ENCODE data around the gene PATZ1. TPM values are rescaled to one million over a fixed set of nuclear protein-coding genes. Genes with fewer than 3 reads are reported as not detected.
A peak's percentile ranks its signal among the peaks of the same experiment; 100 is the strongest.

The PATZ1 gene
- total and polyA plus RNA-seq, 2 experiments from 2014 or later, result 23.8 to 25.1 TPM

GRCh38 chr22:31347251-31348008 is 1.3 kb upstream of the PATZ1 start:
- Histone ChIP-seq H3K27me3 (no peaks in the 10 kb centered on the region), H3K4me3 (peak overlapping the region; percentile 20), H3K9me3 (ENCODE audit: low read depth) (no peaks in the 10 kb centered on the region), H3K4me2 (peak overlapping the region; percentile 93), H3K27ac (peak overlapping the region; percentile 94), H3K79me2 (peaks cover 45% of the 10 kb centered on the region), H3K9me2 (replicated peaks; ENCODE audit: insufficient read depth) (no peaks in the 10 kb centered on the region), H2AFZ (peak overlapping the region; percentile 74), H3K4me1 (ENCODE audit: insufficient read depth) (peaks cover 37% of the 10 kb centered on the region), H4K20me1 (ENCODE audit: insufficient read depth, poor library complexity, severe bottlenecking) (peaks cover 31% of the 10 kb centered on the region), H3K36me3 (replicated peaks; ENCODE audit: insufficient read depth, low read depth) (no peaks in the 10 kb centered on the region)
- peak; percentile 85 for DNase-seq (ENCODE audit: low spot score)
- 1% methylated on average over 48 of the region's 50 CpGs for WGBS (ENCODE audit: low lambda C conversion rate, missing lambda C conversion rate)
- TF ChIP-seq, protein P1, sequence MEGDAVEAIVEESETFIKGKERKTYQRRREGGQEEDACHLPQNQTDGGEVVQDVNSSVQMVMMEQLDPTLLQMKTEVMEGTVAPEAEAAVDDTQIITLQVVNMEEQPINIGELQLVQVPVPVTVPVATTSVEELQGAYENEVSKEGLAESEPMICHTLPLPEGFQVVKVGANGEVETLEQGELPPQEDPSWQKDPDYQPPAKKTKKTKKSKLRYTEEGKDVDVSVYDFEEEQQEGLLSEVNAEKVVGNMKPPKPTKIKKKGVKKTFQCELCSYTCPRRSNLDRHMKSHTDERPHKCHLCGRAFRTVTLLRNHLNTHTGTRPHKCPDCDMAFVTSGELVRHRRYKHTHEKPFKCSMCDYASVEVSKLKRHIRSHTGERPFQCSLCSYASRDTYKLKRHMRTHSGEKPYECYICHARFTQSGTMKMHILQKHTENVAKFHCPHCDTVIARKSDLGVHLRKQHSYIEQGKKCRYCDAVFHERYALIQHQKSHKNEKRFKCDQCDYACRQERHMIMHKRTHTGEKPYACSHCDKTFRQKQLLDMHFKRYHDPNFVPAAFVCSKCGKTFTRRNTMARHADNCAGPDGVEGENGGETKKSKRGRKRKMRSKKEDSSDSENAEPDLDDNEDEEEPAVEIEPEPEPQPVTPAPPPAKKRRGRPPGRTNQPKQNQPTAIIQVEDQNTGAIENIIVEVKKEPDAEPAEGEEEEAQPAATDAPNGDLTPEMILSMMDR (IDR thresholded peaks at IDR 0.05; ENCODE audit: poor library complexity), result no peak
- TF ChIP-seq EZH2phosphoT487 (IDR thresholded peaks at IDR 0.05; ENCODE audit: low read depth, severe bottlenecking, unreplicated experiment), result no peak
- TF ChIP-seq EZH2 (IDR thresholded peaks at IDR 0.05; ENCODE audit: borderline replicate concordance), result no peak

DNA sequence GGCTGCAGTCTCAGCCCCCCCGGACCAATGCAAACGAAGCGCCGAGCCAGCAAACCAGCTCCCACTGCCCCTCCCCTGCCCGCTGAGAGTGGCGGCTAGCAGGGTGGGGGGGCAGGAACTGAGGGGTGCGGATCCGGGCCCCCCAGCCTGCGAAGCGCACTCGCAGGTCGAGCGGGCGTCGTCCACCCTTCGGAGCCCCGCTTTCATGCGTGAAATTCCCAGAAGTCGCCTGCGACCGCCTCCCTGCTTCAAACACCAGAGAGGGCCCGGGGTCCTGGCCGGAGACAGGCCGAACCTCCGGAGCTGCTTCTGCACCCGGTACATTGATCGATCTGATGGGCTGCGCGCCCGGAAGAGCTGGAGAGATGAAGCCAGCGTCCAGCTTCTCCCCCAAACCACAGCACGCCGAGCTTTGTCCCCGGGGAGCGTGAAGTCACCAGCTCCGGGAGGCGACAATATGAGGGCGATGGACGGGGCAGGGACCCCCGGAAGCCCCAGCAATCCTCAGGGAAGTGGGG is 646 bp upstream of the PATZ1 start:
- H3K36me3 ChIP-seq (replicated peaks; ENCODE audit: insufficient read depth, low read depth), result no peaks in the 10 kb centered on the region
- TF ChIP-seq EZH2 (IDR thresholded peaks at IDR 0.05; ENCODE audit: borderline replicate concordance), result no peak
- TF ChIP-seq EZH2phosphoT487 (IDR thresholded peaks at IDR 0.05; ENCODE audit: low read depth, severe bottlenecking, unreplicated experiment), result no peak
- TF ChIP-seq, protein P1 (IDR thresholded peaks at IDR 0.05; ENCODE audit: poor library complexity), result no peak
- H3K4me1 ChIP-seq (ENCODE audit: insufficient read depth), result peaks cover 42% of the 10 kb centered on the region
- H3K27me3 ChIP-seq, result no peaks in the 10 kb centered on the region
- peak overlapping the region; percentile 20 for H3K4me3 ChIP-seq
- peaks cover 38% of the 10 kb centered on the region for H4K20me1 ChIP-seq (ENCODE audit: insufficient read depth, poor library complexity, severe bottlenecking)
- DNase-seq (ENCODE audit: low spot score), result peak; percentile 74
- H2AFZ ChIP-seq, result peak overlapping the region; percentile 74
- peak overlapping the region; percentile 93 for H3K4me2 ChIP-seq
- under 1% methylated on average over 36 of the region's 40 CpGs for WGBS (ENCODE audit: low lambda C conversion rate, missing lambda C conversion rate)
- H3K9me2 ChIP-seq (replicated peaks; ENCODE audit: insufficient read depth), result no peaks in the 10 kb centered on the region
- H3K27ac ChIP-seq, result peak overlapping the region; percentile 94
- H3K9me3 ChIP-seq (ENCODE audit: low read depth), result no peaks in the 10 kb centered on the region
- H3K79me2 ChIP-seq, result peaks cover 52% of the 10 kb centered on the region

- Histone ChIP-seq H3K4me3 (peak overlapping the region; percentile 70), H3K79me2 (peaks cover 64% of the 10 kb centered on the region), H3K27ac (peak overlapping the region; percentile 94), H2AFZ (peak overlapping the region; percentile 26), H3K4me1 (ENCODE audit: insufficient read depth) (peaks cover 52% of the 10 kb centered on the region), H3K9me3 (ENCODE audit: low read depth) (no peaks in the 10 kb centered on the region), H3K36me3 (replicated peaks; ENCODE audit: insufficient read depth, low read depth) (no peaks in the 10 kb centered on the region), H4K20me1 (ENCODE audit: insufficient read depth, poor library complexity, severe bottlenecking) (peaks cover 45% of the 10 kb centered on the region), H3K27me3 (no peaks in the 10 kb centered on the region), H3K9me2 (replicated peaks; ENCODE audit: insufficient read depth) (no peaks in the 10 kb centered on the region), H3K4me2 (peak overlapping the region; percentile 100)
- TF ChIP-seq EZH2 (IDR thresholded peaks at IDR 0.05; ENCODE audit: borderline replicate concordance), result no peak
- TF ChIP-seq EZH2phosphoT487 (IDR thresholded peaks at IDR 0.05; ENCODE audit: low read depth, severe bottlenecking, unreplicated experiment), result no peak
- TF ChIP-seq, protein P1 (IDR thresholded peaks at IDR 0.05; ENCODE audit: poor library complexity), result peak; percentile 94
- DNase-seq (ENCODE audit: low spot score), result peak; percentile 96
- WGBS (ENCODE audit: low lambda C conversion rate, missing lambda C conversion rate), result 2% methylated on average over 94 of the region's 126 CpGs
Observed at GRCh38 chr22:31345331-31346254, 553 bp downstream of the PATZ1 start.
